ENCODE results near the gene CIDEC. TPM values are rescaled to one million over a fixed set of nuclear protein-coding genes. Genes with fewer than 3 reads are reported as not detected.

CIDEC gene
- polyA plus RNA-seq, 2 of the 4 experiments (the other 2 are of a cell fraction) = 3.3 to 6.3 TPM

DNA sequence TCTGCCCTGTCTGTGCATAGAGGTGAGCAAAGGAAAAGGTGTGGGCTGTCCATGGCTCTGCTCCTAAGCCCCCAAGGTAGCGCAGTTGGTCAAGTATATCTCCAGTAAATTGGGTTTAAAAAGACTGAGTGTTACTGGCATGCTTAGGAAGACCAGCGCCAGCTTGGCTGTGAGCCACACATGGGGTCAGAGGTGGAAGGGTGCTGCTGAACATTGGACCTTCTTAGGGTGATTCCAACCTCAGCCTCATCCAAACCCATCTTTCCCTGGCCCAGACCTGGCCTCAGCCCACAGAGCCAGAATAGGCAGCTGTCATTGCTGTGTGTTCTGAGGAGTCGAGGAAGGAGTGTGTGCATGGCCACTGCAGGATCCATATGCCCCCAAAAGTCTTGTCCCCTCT is 28.2 kb upstream of the CIDEC start:
- CTCF ChIA-PET = interaction anchor here (1.2 to 11.4 kb wide), 4 partner anchors 10 to 38 kb away, joined by 3 to 73 read pairs (median 8); partner anchors contain the start of gene CRELD1
- FAIRE-seq = no peak
- H3K27ac ChIP-seq = no peak overlapping the region
- TF ChIP-seq CHD4 (IDR thresholded peaks at IDR 0.05; ENCODE audit: borderline replicate concordance) (no peak), GATA3 (IDR thresholded peaks at IDR 0.05; ENCODE audit: borderline replicate concordance) (no peak), FOSL2 (IDR thresholded peaks at IDR 0.05) (no peak), FOSL2 (CRISPR knock-in tag; IDR thresholded peaks at IDR 0.05) (no peak), POLR2A (IDR thresholded peaks at IDR 0.05; ENCODE audit: low read length) (no peak), PHF8 (IDR thresholded peaks at IDR 0.05; ENCODE audit: borderline replicate concordance, low read depth) (no peak), ZNF302 (CRISPR knock-in tag; IDR thresholded peaks at IDR 0.05) (no peak), NFE2L2 (conservative IDR thresholded peaks at IDR 0.05; ENCODE audit: low read length) (no peak), CEBPB (IDR thresholded peaks at IDR 0.05) (no peak)
- TF ChIP-seq, protein P1, sequence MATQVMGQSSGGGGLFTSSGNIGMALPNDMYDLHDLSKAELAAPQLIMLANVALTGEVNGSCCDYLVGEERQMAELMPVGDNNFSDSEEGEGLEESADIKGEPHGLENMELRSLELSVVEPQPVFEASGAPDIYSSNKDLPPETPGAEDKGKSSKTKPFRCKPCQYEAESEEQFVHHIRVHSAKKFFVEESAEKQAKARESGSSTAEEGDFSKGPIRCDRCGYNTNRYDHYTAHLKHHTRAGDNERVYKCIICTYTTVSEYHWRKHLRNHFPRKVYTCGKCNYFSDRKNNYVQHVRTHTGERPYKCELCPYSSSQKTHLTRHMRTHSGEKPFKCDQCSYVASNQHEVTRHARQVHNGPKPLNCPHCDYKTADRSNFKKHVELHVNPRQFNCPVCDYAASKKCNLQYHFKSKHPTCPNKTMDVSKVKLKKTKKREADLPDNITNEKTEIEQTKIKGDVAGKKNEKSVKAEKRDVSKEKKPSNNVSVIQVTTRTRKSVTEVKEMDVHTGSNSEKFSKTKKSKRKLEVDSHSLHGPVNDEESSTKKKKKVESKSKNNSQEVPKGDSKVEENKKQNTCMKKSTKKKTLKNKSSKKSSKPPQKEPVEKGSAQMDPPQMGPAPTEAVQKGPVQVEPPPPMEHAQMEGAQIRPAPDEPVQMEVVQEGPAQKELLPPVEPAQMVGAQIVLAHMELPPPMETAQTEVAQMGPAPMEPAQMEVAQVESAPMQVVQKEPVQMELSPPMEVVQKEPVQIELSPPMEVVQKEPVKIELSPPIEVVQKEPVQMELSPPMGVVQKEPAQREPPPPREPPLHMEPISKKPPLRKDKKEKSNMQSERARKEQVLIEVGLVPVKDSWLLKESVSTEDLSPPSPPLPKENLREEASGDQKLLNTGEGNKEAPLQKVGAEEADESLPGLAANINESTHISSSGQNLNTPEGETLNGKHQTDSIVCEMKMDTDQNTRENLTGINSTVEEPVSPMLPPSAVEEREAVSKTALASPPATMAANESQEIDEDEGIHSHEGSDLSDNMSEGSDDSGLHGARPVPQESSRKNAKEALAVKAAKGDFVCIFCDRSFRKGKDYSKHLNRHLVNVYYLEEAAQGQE (IDR thresholded peaks at IDR 0.05) = no peak
- no peak overlapping the region for H3K4me3 ChIP-seq
- DNase-seq (ENCODE audit: low read depth in 1 of 2, low spot score in 1 of 2) = no peak
- no peak overlapping the region for H3K4me2 ChIP-seq
- no peaks in the 10 kb centered on the region for H3K9me3 ChIP-seq
- peaks cover 18% of the 10 kb centered on the region for H3K4me1 ChIP-seq
- no peak for ATAC-seq
- 69% methylated on average over 3 of the region's 3 CpGs for WGBS (ENCODE audit: missing lambda C conversion rate)
- POLR2A ChIA-PET = no interaction called here

- POLR2A ChIA-PET = no interaction called here
- ATAC-seq = no peak
Measured at GRCh38 chr3:9906480-9906879, 26.4 kb upstream of the CIDEC start.

DNA sequence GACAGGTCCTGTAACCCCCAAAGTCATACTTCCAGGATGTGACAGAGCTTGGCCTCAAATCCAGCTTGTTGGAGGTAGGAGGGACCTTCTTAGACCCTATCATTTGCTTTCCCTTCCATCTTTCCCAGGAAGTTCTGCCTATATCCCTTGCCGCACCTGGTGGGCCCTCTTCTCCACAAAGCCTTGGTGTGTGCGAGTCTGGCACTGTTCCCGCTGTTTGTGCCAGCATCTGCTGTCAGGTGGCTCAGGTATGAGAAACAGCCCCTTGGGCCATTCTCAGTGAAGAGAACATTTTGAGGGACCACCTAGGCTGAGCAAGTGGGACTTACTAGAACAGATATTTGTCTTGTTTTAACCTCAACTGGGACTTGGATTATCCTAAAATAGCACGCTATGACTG is 23.9 kb upstream of the CIDEC start:
- no peak for TF ChIP-seq ZFP36 (IDR thresholded peaks at IDR 0.05; ENCODE audit: borderline replicate concordance, partially characterized antibody)
- no peak for TF ChIP-seq HEYL (CRISPR knock-in tag; IDR thresholded peaks at IDR 0.05)
- TF ChIP-seq HMGXB4 (CRISPR knock-in tag; IDR thresholded peaks at IDR 0.05; ENCODE audit: borderline replicate concordance) = no peak
- TF ChIP-seq FOSL2 (IDR thresholded peaks at IDR 0.05) = no peak
- TF ChIP-seq FOSL2 (CRISPR knock-in tag; IDR thresholded peaks at IDR 0.05) = no peak
- CTCF ChIA-PET = interaction anchor here (1.0 to 3.9 kb wide), 5 partner anchors 11 to 43 kb away, joined by 3 to 18 read pairs (median 5); partner anchors contain the start of gene CRELD1
- WGBS (ENCODE audit: missing lambda C conversion rate) = 90% methylated on average over 4 of the region's 4 CpGs
- ATAC-seq (no peak), DNase-seq (ENCODE audit: low read depth in 1 of 2, low spot score in 1 of 2) (no peak), FAIRE-seq (no peak)
- POLR2A ChIA-PET = interaction anchor here (0.5 kb wide), 1 partner anchor 10 kb away, joined by 12 read pairs; no protein-coding TSS in a partner anchor
- Histone ChIP-seq H3K4me2 (no peak overlapping the region), H3K4me3 (no peak overlapping the region), H3K9me3 (no peaks in the 10 kb centered on the region), H3K4me1 (peaks cover 20% of the 10 kb centered on the region), H3K27ac (no peak overlapping the region)

More at GRCh38 chr3:9906480-9906879, 26.4 kb upstream of the CIDEC start:
- 94% methylated on average over 5 of the region's 5 CpGs for WGBS (ENCODE audit: missing lambda C conversion rate)
- no peak for DNase-seq (ENCODE audit: low read depth in 1 of 2, low spot score in 1 of 2)
- H3K9me3 ChIP-seq = no peaks in the 10 kb centered on the region
- no peak for FAIRE-seq
- H3K4me2 ChIP-seq = no peak overlapping the region
- CTCF ChIA-PET = interaction anchor here (1.1 to 11.4 kb wide), 7 partner anchors 13 to 54 kb away, joined by 3 to 73 read pairs (median 6); partner anchors contain the start of genes CRELD1 and JAGN1
- H3K4me3 ChIP-seq = no peak overlapping the region
- no peak for TF ChIP-seq TP53 (CRISPR knock-in tag; IDR thresholded peaks at IDR 0.05)
- TF ChIP-seq, protein P1 (IDR thresholded peaks at IDR 0.05) = no peak
- TF ChIP-seq NPAS2 (CRISPR knock-in tag; IDR thresholded peaks at IDR 0.05; ENCODE audit: borderline replicate concordance) = no peak
- peaks cover 12% of the 10 kb centered on the region for H3K4me1 ChIP-seq
- H3K27ac ChIP-seq = no peak overlapping the region
